Keratinocyte (primary cell): ENCODE measurements around the gene SYMPK. TPM values are rescaled to one million over a fixed set of nuclear protein-coding genes. Genes with fewer than 3 reads are reported as not detected.

Experiments used
- DNase-seq: peaks from one replicate; pipeline ENCODE4 v3.0.0-alpha.2; 2011; ENCODE audit warnings: low read depth, missing footprints, low spot score
- FAIRE-seq: peaks from 2 replicates; lab custom pipeline; 2011; peaks lifted over from hg19 to GRCh38; lab: Jason Lieb, UNC
- H2AFZ ChIP-seq: 2 replicates; pipeline ENCODE4 v1.6.0; 2012; ENCODE audit warnings: low read length, control low read depth, inconsistent platforms; ENCODE audit not compliant: control insufficient read depth
- H3K27ac ChIP-seq: 2 replicates; pipeline ENCODE4 v1.5.1; 2011; ENCODE audit warnings: low read length; ENCODE audit not compliant: control insufficient read depth, insufficient read depth
- H3K27me3 ChIP-seq: 3 replicates; pipeline ENCODE4 v1.6.0; 2011; ENCODE audit warnings: low read length; ENCODE audit not compliant: control insufficient read depth, insufficient read depth; ENCODE audit errors: extremely low read depth
- H3K36me3 ChIP-seq, 2 experiments: 2 replicates in 1 of 2; 3 replicates in 1 of 2; pipeline ENCODE4 v1.5.1; 2011; ENCODE audit warnings: low read length in 2 of 2, mild to moderate bottlenecking in 1 of 2; ENCODE audit not compliant: control insufficient read depth in 2 of 2, insufficient read depth in 2 of 2; ENCODE audit errors: extremely low read depth in 1 of 2
- H3K4me1 ChIP-seq: 3 replicates; pipeline ENCODE4 v1.5.1; 2011; ENCODE audit warnings: low read length; ENCODE audit not compliant: control insufficient read depth, insufficient read depth; ENCODE audit errors: extremely low read depth
- H3K4me2 ChIP-seq: 3 replicates; pipeline ENCODE4 v1.6.0; 2011; ENCODE audit warnings: low read depth, low read length; ENCODE audit not compliant: control insufficient read depth, insufficient read depth; ENCODE audit errors: extremely low read depth
- H3K4me3 ChIP-seq, 3 experiments: fragments of 200-600 bp in 1 of 3; sonication (generic) in 1 of 3; 2 replicates in 2 of 3; 3 replicates in 1 of 3; pipeline ENCODE4 v1.5.1; 2011 to 2016; ENCODE audit warnings: low read length in 3 of 3, mild to moderate bottlenecking in 3 of 3, control low read depth in 2 of 3, inconsistent platforms in 1 of 3, low read depth in 1 of 3, mixed read lengths in 1 of 3, mixed run types in 1 of 3, moderate library complexity in 1 of 3; ENCODE audit not compliant: control insufficient read depth in 2 of 3, insufficient read depth in 2 of 3; ENCODE audit errors: extremely low read depth in 1 of 3
- H3K79me2 ChIP-seq: 2 replicates; pipeline ENCODE4 v1.6.0; 2012; ENCODE audit warnings: low read length; ENCODE audit not compliant: control insufficient read depth, insufficient read depth
- H3K9ac ChIP-seq: 3 replicates; pipeline ENCODE4 v1.6.0; 2011; ENCODE audit warnings: low read length; ENCODE audit not compliant: control insufficient read depth, insufficient read depth; ENCODE audit errors: extremely low read depth
- H3K9me1 ChIP-seq: 3 replicates; pipeline ENCODE4 v1.6.0; 2011; ENCODE audit warnings: low read length; ENCODE audit not compliant: control insufficient read depth, insufficient read depth; ENCODE audit errors: extremely low read depth
- H3K9me3 ChIP-seq: 2 replicates; pipeline ENCODE4 v1.5.1; 2012; ENCODE audit warnings: low read depth, low read length; ENCODE audit not compliant: control insufficient read depth
- H4K20me1 ChIP-seq: 3 replicates; pipeline ENCODE4 v1.6.0; 2011; ENCODE audit warnings: low read length; ENCODE audit not compliant: control insufficient read depth, insufficient read depth; ENCODE audit errors: extremely low read depth
- EZH2 ChIP-seq: IDR thresholded peaks from one replicate; pipeline ENCODE4 v1.6.1; 2012; ENCODE audit warnings: inconsistent platforms, mild to moderate bottlenecking, low read length, moderate library complexity
- dilution Hi-C: fragments of 300-500 bp; cut with MboI; formaldehyde crosslinking; loops from one replicate; pipeline ENCODE4 v1.7.0; 2020; ENCODE audit warnings: low sequenced_read_pairs; ENCODE audit not compliant: extremely low pct_ligation_motif_present
- polyA plus RNA-seq, 5 experiments: library from polyadenylated mRNA; depleted of rRNA in 3 of 5; stranded (reverse) in 3 of 5; stranded (forward) in 1 of 5; unstranded in 1 of 5; fragments of >200 nt; gene quantifications; 1 replicate in 1 of 5; 2 replicates in 3 of 5; 3 replicates in 1 of 5; pipeline versions ENCODE4 v1.2.1 to v1.2.3, GENCODE V29; 2011 to 2012; ENCODE audit warnings: missing spikeins in 2 of 5, low read depth in 1 of 5, low replicate concordance in 1 of 5
- TF ChIP-seq, protein P1 (sequence below), 3 experiments: IDR thresholded peaks in 1 of 3; conservative IDR thresholded peaks in 1 of 3; optimal IDR thresholded peaks in 1 of 3; 2 replicates in 2 of 3; 3 replicates in 1 of 3; pipeline versions ENCODE3 to v1.5.1; 2011; ENCODE audit warnings: low read length in 3 of 3, mild to moderate bottlenecking in 3 of 3, moderate library complexity in 2 of 3, control low read depth in 1 of 3, inconsistent platforms in 1 of 3; ENCODE audit not compliant: insufficient read depth in 2 of 3; ENCODE audit errors: extremely low read depth in 1 of 3

SYMPK gene
- polyA plus RNA-seq, 1 donor (not counting 4 experiments of a cell fraction or from before 2014, with no cell fraction given) = 56.0 TPM

- no peaks in the 10 kb centered on the region for H4K20me1 ChIP-seq
- H3K4me1 ChIP-seq = no peaks in the 10 kb centered on the region
- no peak overlapping the region for H3K4me2 ChIP-seq
- no peaks in the 10 kb centered on the region for H3K79me2 ChIP-seq
- no peak overlapping the region for H3K4me3 ChIP-seq
- H3K27me3 ChIP-seq = peaks cover 16% of the 10 kb centered on the region
- no peak for TF ChIP-seq EZH2
- TF ChIP-seq, protein P1, sequence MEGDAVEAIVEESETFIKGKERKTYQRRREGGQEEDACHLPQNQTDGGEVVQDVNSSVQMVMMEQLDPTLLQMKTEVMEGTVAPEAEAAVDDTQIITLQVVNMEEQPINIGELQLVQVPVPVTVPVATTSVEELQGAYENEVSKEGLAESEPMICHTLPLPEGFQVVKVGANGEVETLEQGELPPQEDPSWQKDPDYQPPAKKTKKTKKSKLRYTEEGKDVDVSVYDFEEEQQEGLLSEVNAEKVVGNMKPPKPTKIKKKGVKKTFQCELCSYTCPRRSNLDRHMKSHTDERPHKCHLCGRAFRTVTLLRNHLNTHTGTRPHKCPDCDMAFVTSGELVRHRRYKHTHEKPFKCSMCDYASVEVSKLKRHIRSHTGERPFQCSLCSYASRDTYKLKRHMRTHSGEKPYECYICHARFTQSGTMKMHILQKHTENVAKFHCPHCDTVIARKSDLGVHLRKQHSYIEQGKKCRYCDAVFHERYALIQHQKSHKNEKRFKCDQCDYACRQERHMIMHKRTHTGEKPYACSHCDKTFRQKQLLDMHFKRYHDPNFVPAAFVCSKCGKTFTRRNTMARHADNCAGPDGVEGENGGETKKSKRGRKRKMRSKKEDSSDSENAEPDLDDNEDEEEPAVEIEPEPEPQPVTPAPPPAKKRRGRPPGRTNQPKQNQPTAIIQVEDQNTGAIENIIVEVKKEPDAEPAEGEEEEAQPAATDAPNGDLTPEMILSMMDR (optimal IDR thresholded peaks at IDR 0.05 in 1 of 3, IDR thresholded peaks at IDR 0.05 in 1 of 3, conservative IDR thresholded peaks at IDR 0.05 in 1 of 3; ENCODE audit: extremely low read depth in 1 of 3, insufficient read depth in 2 of 3, low read length in 3 of 3) = no peak
- DNase-seq (no peak), FAIRE-seq (no peak)
- H2AFZ ChIP-seq = no peak overlapping the region
- dilution Hi-C loops = no loop called here
- no peaks in the 10 kb centered on the region for H3K36me3 ChIP-seq
- no peaks in the 10 kb centered on the region for H3K9me3 ChIP-seq
- no peak overlapping the region for H3K27ac ChIP-seq
- no peaks in the 10 kb centered on the region for H3K9me1 ChIP-seq
- no peak overlapping the region for H3K9ac ChIP-seq
Measured at GRCh38 chr19:45876161-45876410, 13.1 kb upstream of the SYMPK start.

DNA sequence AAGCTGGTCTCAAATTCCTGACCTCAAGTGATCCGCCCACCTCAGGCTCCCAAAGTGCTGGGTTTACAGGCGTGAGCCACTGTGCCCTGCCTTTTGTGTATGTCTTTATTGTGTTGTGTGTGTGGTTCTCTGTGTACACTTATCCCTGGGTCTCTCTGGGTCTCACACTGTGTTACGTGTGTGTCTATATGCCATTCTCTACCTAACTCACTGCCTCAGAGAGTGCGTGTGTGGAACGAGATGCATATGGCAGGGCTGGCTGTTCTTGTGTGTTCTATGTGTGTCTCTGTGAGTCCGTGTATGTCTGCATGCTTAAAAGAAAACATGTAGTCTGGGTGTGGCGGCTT lies 11.6 kb upstream of the SYMPK start:
- peaks cover 16% of the 10 kb centered on the region for H3K27me3 ChIP-seq

More for the DNA sequence above, 11.6 kb upstream of the SYMPK start:
- Histone ChIP-seq H3K9me3 (no peaks in the 10 kb centered on the region), H4K20me1 (no peaks in the 10 kb centered on the region), H3K36me3 (no peaks in the 10 kb centered on the region), H3K4me1 (no peaks in the 10 kb centered on the region), H3K4me3 (no peak overlapping the region), H2AFZ (no peak overlapping the region), H3K27ac (no peak overlapping the region), H3K9ac (no peak overlapping the region), H3K79me2 (no peaks in the 10 kb centered on the region), H3K4me2 (no peak overlapping the region), H3K9me1 (no peaks in the 10 kb centered on the region)
- dilution Hi-C loops = no loop called here
- TF ChIP-seq EZH2 = no peak
- TF ChIP-seq, protein P1 (optimal IDR thresholded peaks at IDR 0.05 in 1 of 3, IDR thresholded peaks at IDR 0.05 in 1 of 3, conservative IDR thresholded peaks at IDR 0.05 in 1 of 3; ENCODE audit: extremely low read depth in 1 of 3, insufficient read depth in 2 of 3, low read length in 3 of 3) = no peak
- FAIRE-seq (no peak), DNase-seq (no peak)
